ENCODE data around the gene BTBD9.

DNA sequence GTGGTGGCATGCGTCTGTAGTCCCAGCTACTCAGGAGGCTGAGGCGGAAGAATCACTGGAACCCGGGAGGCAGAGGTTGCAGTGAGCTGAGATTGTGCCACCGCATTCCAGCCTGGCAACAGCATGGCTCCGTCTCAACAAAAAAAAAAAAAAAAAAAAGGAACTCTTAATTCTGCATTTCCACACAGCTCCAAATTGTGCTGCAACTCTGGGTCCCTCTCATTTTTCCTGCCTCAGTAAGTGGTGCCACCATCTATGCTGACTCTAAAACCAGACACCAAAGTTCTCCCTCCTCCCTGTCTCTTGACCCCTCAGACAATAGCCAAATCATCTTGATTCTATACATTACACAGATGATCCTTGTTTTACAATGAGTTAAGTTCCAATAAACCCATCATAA, 133.9 kb downstream of the BTBD9 start:
- no peak for TF ChIP-seq POLR2A (IDR thresholded peaks at IDR 0.05)
- TF ChIP-seq, protein P1, sequence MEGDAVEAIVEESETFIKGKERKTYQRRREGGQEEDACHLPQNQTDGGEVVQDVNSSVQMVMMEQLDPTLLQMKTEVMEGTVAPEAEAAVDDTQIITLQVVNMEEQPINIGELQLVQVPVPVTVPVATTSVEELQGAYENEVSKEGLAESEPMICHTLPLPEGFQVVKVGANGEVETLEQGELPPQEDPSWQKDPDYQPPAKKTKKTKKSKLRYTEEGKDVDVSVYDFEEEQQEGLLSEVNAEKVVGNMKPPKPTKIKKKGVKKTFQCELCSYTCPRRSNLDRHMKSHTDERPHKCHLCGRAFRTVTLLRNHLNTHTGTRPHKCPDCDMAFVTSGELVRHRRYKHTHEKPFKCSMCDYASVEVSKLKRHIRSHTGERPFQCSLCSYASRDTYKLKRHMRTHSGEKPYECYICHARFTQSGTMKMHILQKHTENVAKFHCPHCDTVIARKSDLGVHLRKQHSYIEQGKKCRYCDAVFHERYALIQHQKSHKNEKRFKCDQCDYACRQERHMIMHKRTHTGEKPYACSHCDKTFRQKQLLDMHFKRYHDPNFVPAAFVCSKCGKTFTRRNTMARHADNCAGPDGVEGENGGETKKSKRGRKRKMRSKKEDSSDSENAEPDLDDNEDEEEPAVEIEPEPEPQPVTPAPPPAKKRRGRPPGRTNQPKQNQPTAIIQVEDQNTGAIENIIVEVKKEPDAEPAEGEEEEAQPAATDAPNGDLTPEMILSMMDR (IDR thresholded peaks at IDR 0.05) = no peak
